ENCODE data around the gene ZKSCAN4.
A peak's percentile ranks its signal among the peaks of the same experiment; 100 is the strongest.

The ZKSCAN4 gene

GRCh38 chr6:28235912-28236452 is 16.1 kb downstream of the ZKSCAN4 start:
- peaks cover 38% of the 10 kb centered on the region for H3K36me3 ChIP-seq
- no peaks in the 10 kb centered on the region for H3K27me3 ChIP-seq (ENCODE audit: insufficient read depth, low read depth, severe bottlenecking)
- H3K4me3 ChIP-seq (ENCODE audit: low read depth, low read length): no peak overlapping the region
- H3K9me3 ChIP-seq (ENCODE audit: severe bottlenecking): no peaks in the 10 kb centered on the region
- no peak overlapping the region for H3K27ac ChIP-seq
- no peak for TF ChIP-seq CTCF (IDR thresholded peaks at IDR 0.05; ENCODE audit: low read depth, low read length)
- no peak for DNase-seq

- DNase-seq: no peak
- Histone ChIP-seq H3K27me3 (ENCODE audit: insufficient read depth, low read depth, severe bottlenecking) (no peaks in the 10 kb centered on the region), H3K9me3 (ENCODE audit: severe bottlenecking) (no peaks in the 10 kb centered on the region), H3K27ac (no peak overlapping the region), H3K4me3 (ENCODE audit: low read depth, low read length) (no peak overlapping the region), H3K36me3 (peaks cover 67% of the 10 kb centered on the region)
- no peak for TF ChIP-seq CTCF (IDR thresholded peaks at IDR 0.05; ENCODE audit: low read depth, low read length)
These were observed 19.3 kb downstream of the ZKSCAN4 start for GRCh38 chr6:28232785-28233184.

GRCh38 chr6:28226460-28226859 is 25.6 kb downstream of the ZKSCAN4 start:
- no peak overlapping the region for H3K4me3 ChIP-seq (ENCODE audit: low read depth, low read length)
- no peaks in the 10 kb centered on the region for H3K9me3 ChIP-seq (ENCODE audit: severe bottlenecking)
- H3K27me3 ChIP-seq (ENCODE audit: insufficient read depth, low read depth, severe bottlenecking): no peaks in the 10 kb centered on the region
- no peak overlapping the region for H3K27ac ChIP-seq
- no peak for DNase-seq
- peaks cover 54% of the 10 kb centered on the region for H3K36me3 ChIP-seq
- no peak for TF ChIP-seq CTCF (IDR thresholded peaks at IDR 0.05; ENCODE audit: low read depth, low read length)

- H3K4me3 ChIP-seq (ENCODE audit: low read depth, low read length): peak within 1 kb of the TSS; percentile 72
- H3K27ac ChIP-seq: peak within 1 kb of the TSS; percentile 78
- H3K36me3 ChIP-seq: peaks cover 41% of the 10 kb centered on the region
- H3K27me3 ChIP-seq (ENCODE audit: insufficient read depth, low read depth, severe bottlenecking): no peaks in the 10 kb centered on the region
- H3K9me3 ChIP-seq (ENCODE audit: severe bottlenecking): no peaks in the 10 kb centered on the region
- DNase-seq: peak; percentile 97
- TF ChIP-seq CTCF (IDR thresholded peaks at IDR 0.05; ENCODE audit: low read depth, low read length): no peak
These were observed 26.8 kb downstream of the ZKSCAN4 start, which contains the start of gene ZSCAN9 for GRCh38 chr6:28225056-28225834. TSS of gene ZSCAN9 (plus strand) at chr6:28225275. CDS start at chr6:28227085, 1,810 bp downstream.

GRCh38 chr6:28224131-28225055 is 27.7 kb downstream of the ZKSCAN4 start:
- Histone ChIP-seq H3K9me3 (ENCODE audit: severe bottlenecking) (no peaks in the 10 kb centered on the region), H3K27me3 (ENCODE audit: insufficient read depth, low read depth, severe bottlenecking) (no peaks in the 10 kb centered on the region), H3K36me3 (peaks cover 33% of the 10 kb centered on the region), H3K27ac (peak overlapping the region; percentile 78), H3K4me3 (ENCODE audit: low read depth, low read length) (peak overlapping the region; percentile 72)
- DNase-seq: no peak
- no peak for TF ChIP-seq CTCF (IDR thresholded peaks at IDR 0.05; ENCODE audit: low read depth, low read length)

Data from WERI-Rb-1 (cell line).